Natural killer cell (primary cell): ENCODE data around the gene KIAA0513. TPM values are rescaled to one million over a fixed set of nuclear protein-coding genes. Genes with fewer than 3 reads are reported as not detected.

Experiments
- ATAC-seq, 3 donors: fragments of 150-1000 bp in 2 of 3; fragments of 200-7000 bp in 1 of 3; cut with Tn5 transposase; 1 replicate in 1 of 3; 2 replicates in 2 of 3; pipeline ENCODE4 v1.10.0; 2021; ENCODE audit warnings: mild to moderate bottlenecking in 2 of 3, moderate library complexity in 2 of 3
- DNase-seq, 2 donors: peaks; one replicate each; pipeline versions ENCODE4 v3.0.0 to v3.0.0-alpha.2; 2013 to 2021; ENCODE audit warnings: mixed read lengths in 1 of 2
- H3K27ac ChIP-seq: one replicate; pipeline ENCODE4 v1.5.1; 2013; ENCODE audit warnings: mild to moderate bottlenecking, low read length
- H3K27me3 ChIP-seq: one replicate; pipeline ENCODE4 v1.6.1; 2013; ENCODE audit warnings: low read length; ENCODE audit not compliant: control insufficient read depth, insufficient read depth
- H3K36me3 ChIP-seq: one replicate; pipeline ENCODE4 v1.6.1; 2013; ENCODE audit warnings: low read length; ENCODE audit not compliant: control insufficient read depth, insufficient read depth
- H3K4me1 ChIP-seq: one replicate; pipeline ENCODE4 v1.6.1; 2013; ENCODE audit warnings: low read length; ENCODE audit not compliant: control insufficient read depth, insufficient read depth
- H3K4me3 ChIP-seq: one replicate; pipeline ENCODE4 v1.5.1; 2013; ENCODE audit warnings: low read length
- H3K9me3 ChIP-seq: one replicate; pipeline ENCODE4 v1.6.1; 2013; ENCODE audit warnings: low read length; ENCODE audit not compliant: control insufficient read depth, insufficient read depth
- H3K27ac Mint-ChIP-seq, 2 donors: one replicate each; pipeline ENCODE4 v1.8.0; 2022; ENCODE audit warnings: mild to moderate bottlenecking in 2 of 2, mixed read lengths in 2 of 2, moderate library complexity in 1 of 2
- H3K27me3 Mint-ChIP-seq, 2 donors: one replicate each; pipeline ENCODE4 v1.8.0; 2022; ENCODE audit warnings: low read depth in 2 of 2, mixed read lengths in 2 of 2
- H3K36me3 Mint-ChIP-seq: one replicate; pipeline ENCODE4 v1.8.0; 2022; ENCODE audit warnings: mixed read lengths
- H3K4me1 Mint-ChIP-seq, 2 donors: one replicate each; pipeline ENCODE4 v1.8.0; 2022; ENCODE audit warnings: mixed read lengths in 2 of 2
- H3K4me3 Mint-ChIP-seq: one replicate; pipeline ENCODE4 v1.8.0; 2022; ENCODE audit warnings: mild to moderate bottlenecking, moderate library complexity, mixed read lengths
- H3K9me3 Mint-ChIP-seq, 2 donors: one replicate each; pipeline ENCODE4 v1.8.0; 2022; ENCODE audit warnings: mixed read lengths in 2 of 2
- CTCF ChIP-seq: fragments of 200-600 bp; IDR thresholded peaks from one replicate; pipeline ENCODE4 v1.8.0; 2022; ENCODE audit warnings: antibody characterized with exemption
- WGBS: methylation state at CpG from one replicate; pipeline ENCODE4 v1.1.7; 2013; ENCODE audit warnings: missing lambda C conversion rate; ENCODE audit not compliant: insufficient coverage; 5-methylcytosine and 5-hydroxymethylcytosine counted together
- intact Hi-C: fragments of 100-400 bp; cut with micrococcal nuclease; formaldehyde crosslinking; loops from one replicate; pipeline ENCODE4 v1.14.2; 2022
- total RNA-seq, 4 donors: library from RNA; stranded (reverse); fragments of 120-200 nt in 1 of 4; gene quantifications; one replicate each; pipeline versions ENCODE4 v1.2.3 to v1.2.4, GENCODE V29; 2013 to 2022

Gene KIAA0513
- total RNA-seq, 3 donors from 2014 or later (not counting 1 experiment from before 2014, with no cell fraction given), result 7.9 to 17.7 (median 12.1) TPM

- H3K27me3 ChIP-seq, result no peaks in the 10 kb centered on the region
- intact Hi-C loops, result no loop called here
- H3K27ac Mint-ChIP-seq, result peak overlapping the region in 1 of 2 donors; percentile 100
- no peak for DNase-seq
- no peaks in the 10 kb centered on the region for H3K36me3 ChIP-seq
- H3K4me3 Mint-ChIP-seq, result no peak overlapping the region
- no peaks in the 10 kb centered on the region for H3K9me3 Mint-ChIP-seq
- H3K4me1 Mint-ChIP-seq, result peaks cover 47 to 66% of the 10 kb centered on the region in 2 donors
- H3K4me3 ChIP-seq, result no peak overlapping the region
- no peaks in the 10 kb centered on the region for H3K9me3 ChIP-seq
- H3K36me3 Mint-ChIP-seq, result peaks cover 6% of the 10 kb centered on the region
- no peak for ATAC-seq
- peaks cover 0 to 4% of the 10 kb centered on the region in 2 donors for H3K27me3 Mint-ChIP-seq
- H3K27ac ChIP-seq, result no peak overlapping the region
- TF ChIP-seq CTCF, result no peak
- H3K4me1 ChIP-seq, result peaks cover 33% of the 10 kb centered on the region
- WGBS, result 86% methylated on average over 3 of the region's 3 CpGs
These were observed 19.3 kb upstream of the KIAA0513 start for GRCh38 chr16:85008271-85008670.

GRCh38 chr16:85010446-85010930 lies 17.1 kb upstream of the KIAA0513 start:
- no peaks in the 10 kb centered on the region for H3K9me3 ChIP-seq
- H3K4me1 ChIP-seq, result peaks cover 19% of the 10 kb centered on the region
- no peak for TF ChIP-seq CTCF
- peak overlapping the region; percentile 100 for H3K27ac Mint-ChIP-seq
- no peaks in the 10 kb centered on the region for H3K27me3 ChIP-seq
- H3K36me3 Mint-ChIP-seq, result peaks cover 6% of the 10 kb centered on the region
- H3K36me3 ChIP-seq, result no peaks in the 10 kb centered on the region
- H3K4me3 ChIP-seq, result peak overlapping the region; percentile 78
- H3K27me3 Mint-ChIP-seq, result peaks cover 0 to 4% of the 10 kb centered on the region in 2 donors
- ATAC-seq (no peak), DNase-seq (no peak)
- H3K4me1 Mint-ChIP-seq, result peaks cover 29 to 46% of the 10 kb centered on the region in 2 donors
- intact Hi-C loops, result loop anchor here (2.0 kb wide), 1 partner anchor 76 kb away; no protein-coding TSS in a partner anchor
- WGBS, result 40% methylated on average over 6 of the region's 9 CpGs
- peak overlapping the region; percentile 99 for H3K4me3 Mint-ChIP-seq
- H3K27ac ChIP-seq, result peak overlapping the region; percentile 82
- no peaks in the 10 kb centered on the region for H3K9me3 Mint-ChIP-seq

GRCh38 chr16:85010931-85011845 lies 16.4 kb upstream of the KIAA0513 start, which contains the start of gene ZDHHC7:
TSS of gene ZDHHC7 (minus strand) at chr16:85011535. CDS start at chr16:84990618, 20,917 bp downstream.
- Histone ChIP-seq H3K27ac (peak within 1 kb of the TSS; percentile 93), H3K4me1 (peaks cover 19% of the 10 kb centered on the region), H3K27me3 (no peaks in the 10 kb centered on the region), H3K36me3 (no peaks in the 10 kb centered on the region), H3K4me3 (peak within 1 kb of the TSS; percentile 78), H3K9me3 (no peaks in the 10 kb centered on the region)
- Mint-ChIP-seq H3K9me3 (no peaks in the 10 kb centered on the region), H3K4me3 (peak within 1 kb of the TSS; percentile 99), H3K27ac (peak within 1 kb of the TSS; percentile 100), H3K36me3 (peaks cover 6% of the 10 kb centered on the region), H3K4me1 (peaks cover 24 to 41% of the 10 kb centered on the region in 2 donors), H3K27me3 (peaks cover 0 to 4% of the 10 kb centered on the region in 2 donors)
- DNase-seq (peak; percentile 86 to 95), ATAC-seq (peak; percentile 86 to 93 (median 87))
- WGBS, result under 1% methylated on average over 86 of the region's 86 CpGs
- no peak for TF ChIP-seq CTCF
- intact Hi-C loops, result loop anchor here (1.0 to 2.0 kb wide), 3 partner anchors 16 to 76 kb away; partner anchors contain the start of gene KIAA0513
